GM19099 (cell line): ENCODE results near the gene WWOX.

ENCODE experiments used
- POLR2A ChIP-seq: IDR thresholded peaks from 3 replicates; pipeline ENCODE4 v1.6.1; 2011; ENCODE audit warnings: low read depth; ENCODE audit not compliant: insufficient read length; ENCODE audit errors: extremely low read depth

The WWOX gene

DNA sequence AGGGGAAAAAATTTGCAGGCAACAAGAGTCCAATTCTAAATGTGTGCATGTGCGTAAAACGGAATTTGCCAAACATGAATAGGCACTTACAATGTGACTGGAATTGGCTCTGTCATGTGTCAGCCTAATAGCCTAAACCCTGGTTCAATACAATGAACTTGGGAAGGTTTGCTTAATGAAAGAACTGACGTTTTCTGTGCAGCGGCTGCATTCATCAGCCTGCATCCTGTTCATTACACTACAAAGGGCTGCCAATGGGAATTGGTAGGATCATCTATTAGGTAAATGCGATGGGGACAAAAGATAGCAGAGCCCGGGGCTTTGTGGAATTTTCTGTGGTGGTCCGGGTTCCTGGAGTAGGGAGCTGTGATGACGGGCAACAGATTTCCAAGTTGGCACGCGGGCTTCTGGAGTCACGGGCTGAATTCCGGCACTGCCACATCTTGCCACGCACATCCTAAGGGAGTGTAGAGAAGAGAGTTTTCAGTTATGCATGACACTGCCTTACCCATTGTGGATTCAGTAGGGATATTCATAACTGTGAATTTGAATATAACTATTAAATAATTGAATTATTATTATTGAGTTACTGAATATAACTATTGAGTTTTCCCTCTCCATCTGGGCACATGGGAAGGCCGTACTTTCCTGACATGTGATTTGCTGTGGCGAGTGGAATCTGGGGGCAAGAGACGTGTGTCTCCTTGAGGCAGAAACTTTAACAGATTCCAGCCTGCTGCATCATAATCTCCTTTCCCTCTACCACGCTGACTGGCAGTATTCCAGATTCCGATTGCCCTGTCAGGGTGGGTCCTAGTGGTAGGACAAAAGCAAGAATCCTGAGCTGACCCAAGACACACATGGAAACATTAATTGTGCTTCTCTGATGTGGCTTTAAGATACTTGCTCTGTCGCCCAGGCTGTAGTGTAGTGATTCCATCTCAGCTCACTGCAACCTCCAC, 565.6 kb downstream of the WWOX start:
- no peak for TF ChIP-seq POLR2A

DNA sequence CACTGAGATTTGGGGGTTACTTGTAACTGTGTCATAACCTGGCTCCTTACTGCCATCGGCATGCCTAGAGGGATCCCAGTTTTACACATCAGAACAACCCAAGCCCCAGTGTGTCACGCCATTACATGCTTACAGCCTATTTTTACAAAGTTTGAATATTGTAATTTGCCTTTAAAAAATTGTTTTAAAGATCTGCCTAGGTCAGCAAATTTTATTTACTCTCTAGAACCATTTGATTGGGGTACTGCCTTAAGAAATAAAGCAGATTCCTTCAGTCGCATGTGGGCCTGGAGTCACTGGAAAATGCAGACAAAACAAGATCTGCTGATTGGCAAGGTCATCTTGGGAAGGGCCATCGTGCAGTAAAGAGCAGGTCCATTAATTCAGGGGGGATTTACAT, 566.9 kb downstream of the WWOX start:
- no peak for TF ChIP-seq POLR2A

DNA sequence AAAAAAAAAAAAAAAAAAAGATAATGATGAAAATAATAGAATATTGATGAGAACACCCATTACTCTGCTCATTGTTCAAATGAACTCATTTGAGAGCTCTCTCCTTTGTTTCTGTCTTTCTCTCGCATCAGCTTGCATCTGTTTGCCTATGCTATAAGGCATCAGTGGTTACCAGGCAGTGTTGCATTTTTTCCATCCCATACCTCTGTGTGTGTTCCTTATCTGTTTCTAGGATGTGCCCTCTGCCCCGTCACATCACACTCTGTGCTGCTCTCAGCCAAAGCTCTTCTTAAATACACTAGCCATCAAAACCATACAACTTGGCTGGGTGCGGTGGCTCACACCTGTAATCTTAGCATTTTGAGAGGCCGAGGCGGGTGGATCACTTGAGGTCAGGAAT, 568.2 kb downstream of the WWOX start:
- no peak for TF ChIP-seq POLR2A

DNA sequence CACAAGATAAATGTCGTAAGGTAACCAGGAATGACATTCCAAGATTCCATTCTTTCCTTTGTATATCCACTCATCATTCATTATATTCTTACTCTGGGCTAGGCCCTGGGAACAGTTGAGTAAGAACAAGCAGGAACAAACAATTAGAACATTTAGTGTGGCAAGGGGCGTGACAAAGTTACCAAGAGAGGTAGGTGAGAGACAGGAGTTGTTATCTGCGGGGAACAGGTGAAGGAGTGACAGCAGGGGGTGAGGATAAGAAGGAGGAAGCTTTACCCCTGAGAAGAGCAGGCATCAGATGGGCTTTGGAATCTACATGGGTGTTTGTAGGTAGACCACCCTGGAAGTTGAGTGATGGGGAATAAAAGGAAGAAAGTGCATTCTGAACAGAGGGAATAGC, 568.9 kb downstream of the WWOX start:
- no peak for TF ChIP-seq POLR2A

DNA sequence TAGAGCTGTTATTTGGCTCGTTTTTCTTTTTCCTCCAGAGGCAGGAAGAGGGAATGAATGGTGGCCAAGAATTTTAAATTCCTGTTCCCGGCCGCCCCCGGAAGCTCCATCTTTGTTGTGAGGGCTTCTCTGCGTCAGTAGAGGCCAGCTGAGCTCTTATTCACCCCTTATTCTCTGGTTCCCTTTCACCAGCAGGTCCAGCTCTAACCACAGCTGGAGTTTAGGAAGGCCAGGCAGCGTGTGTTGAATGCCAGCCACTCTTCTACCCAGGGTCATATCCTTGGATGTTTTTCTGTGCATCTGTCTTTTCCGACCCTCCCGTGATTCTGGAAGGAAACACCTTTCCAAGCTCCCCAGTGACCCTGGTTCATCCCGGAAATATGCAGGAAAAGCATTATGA, 570.5 kb downstream of the WWOX start:
- no peak for TF ChIP-seq POLR2A

DNA sequence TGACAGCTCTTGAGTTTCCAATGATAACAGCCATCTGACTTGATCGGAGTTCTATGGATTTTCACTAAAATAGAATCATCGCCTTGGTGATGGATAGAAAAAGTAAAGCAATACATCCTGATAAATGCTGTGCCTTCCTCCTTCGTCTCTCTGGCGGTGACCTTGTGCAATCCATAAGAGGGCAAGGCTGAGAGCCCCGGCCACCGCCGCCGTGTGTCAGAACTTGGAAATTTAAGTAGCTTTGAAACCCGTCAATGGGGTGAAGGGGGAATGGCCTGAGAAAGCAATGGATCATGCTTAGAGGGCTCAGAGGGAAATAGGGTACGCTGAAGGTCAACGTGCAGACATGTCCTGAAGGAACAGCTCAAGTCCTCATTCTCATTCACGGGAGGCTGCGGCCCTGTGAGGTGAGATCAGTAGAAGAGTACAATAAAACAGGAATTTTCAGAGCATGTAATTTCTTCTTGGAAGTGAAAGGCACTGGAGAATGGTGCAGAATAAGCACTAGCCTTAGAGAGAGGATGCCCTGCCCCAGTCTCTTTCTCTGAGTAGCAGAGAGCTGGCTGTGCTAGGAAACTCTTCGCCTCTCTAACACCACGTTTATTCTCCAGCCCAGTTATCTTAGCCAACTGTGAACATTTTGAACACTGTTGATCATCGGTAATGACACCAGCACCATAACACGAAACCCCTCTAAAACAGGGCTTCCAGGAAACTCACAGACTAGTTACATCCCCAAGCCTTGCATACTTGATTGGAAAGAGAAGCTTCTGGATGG, 573.5 kb downstream of the WWOX start:
- TF ChIP-seq POLR2A = no peak

DNA sequence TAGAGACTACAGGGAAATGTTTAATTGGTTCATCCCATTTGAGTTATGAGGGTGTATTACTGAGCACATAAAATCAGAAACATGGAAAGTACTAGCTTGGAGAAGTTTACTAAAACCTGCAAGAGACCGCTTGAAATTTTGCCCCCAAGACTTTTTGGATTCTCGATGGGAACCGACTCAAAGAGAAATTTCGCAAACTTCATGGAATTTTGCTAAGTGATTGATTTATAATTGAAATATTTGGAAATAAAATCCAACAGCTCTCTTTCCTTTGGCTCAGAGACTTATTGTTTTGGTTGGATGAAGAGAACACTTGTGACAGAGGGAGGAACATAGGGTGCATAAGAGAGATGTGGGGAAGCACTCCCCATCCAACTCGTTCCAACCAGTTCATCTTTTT, 574.4 kb downstream of the WWOX start:
- TF ChIP-seq POLR2A = no peak

DNA sequence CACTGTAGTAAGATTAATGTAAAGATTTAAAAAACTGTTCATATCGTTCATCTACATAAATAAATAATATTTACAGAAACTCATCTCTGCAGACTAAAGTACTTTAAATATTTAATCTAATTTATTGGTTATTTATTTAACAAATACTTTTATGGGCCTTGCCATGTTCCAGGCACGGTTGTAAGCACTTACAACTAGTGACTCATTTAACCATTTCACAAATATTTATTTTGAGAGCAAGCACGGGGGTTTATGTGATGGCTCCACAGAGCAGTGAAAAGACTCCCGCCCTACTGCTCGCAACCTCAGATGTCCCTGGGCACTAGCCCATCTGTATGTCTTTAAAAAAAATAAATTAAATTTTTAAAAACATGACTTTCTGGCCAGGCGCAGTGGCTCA, 575.9 kb downstream of the WWOX start:
- TF ChIP-seq POLR2A = no peak

DNA sequence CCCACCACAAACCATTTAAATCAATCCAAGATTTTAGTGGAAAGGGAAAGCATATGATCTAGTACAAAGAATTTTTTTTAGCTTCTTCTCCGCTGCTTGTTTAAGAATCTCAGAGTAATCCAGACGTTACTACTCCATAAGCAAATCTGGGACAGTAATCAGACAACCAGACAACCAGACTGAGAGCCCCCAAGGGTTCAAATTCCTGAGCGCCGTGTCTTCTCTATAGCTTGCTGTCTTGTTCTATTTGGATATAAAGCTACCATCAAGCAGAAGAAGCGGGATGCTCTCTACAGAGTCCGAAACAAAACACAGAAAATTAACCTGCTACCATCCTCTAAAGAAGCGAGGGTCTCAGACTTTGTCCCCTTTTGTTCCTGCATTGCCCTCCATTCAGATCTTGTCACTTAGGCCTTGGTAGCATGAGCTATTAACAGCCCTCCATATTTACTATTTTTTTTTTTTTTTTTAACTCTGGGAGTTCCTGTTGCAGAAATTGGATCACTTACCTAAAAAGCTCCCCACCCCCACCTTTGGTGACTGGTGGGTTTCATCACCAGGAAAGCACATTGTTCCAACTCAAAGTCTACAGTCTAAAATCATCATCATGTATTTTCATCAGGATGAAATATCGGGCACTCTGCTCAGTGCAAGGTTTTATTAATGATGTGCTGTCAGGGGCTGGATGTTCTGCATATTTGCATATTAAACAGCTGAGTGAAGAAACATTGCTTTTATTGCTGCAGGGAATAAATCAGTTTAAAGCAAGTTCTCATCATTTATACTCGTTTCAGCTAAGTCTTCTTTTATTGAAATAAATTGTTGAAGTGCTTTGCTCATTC, 576.7 kb downstream of the WWOX start:
- no peak for TF ChIP-seq POLR2A

DNA sequence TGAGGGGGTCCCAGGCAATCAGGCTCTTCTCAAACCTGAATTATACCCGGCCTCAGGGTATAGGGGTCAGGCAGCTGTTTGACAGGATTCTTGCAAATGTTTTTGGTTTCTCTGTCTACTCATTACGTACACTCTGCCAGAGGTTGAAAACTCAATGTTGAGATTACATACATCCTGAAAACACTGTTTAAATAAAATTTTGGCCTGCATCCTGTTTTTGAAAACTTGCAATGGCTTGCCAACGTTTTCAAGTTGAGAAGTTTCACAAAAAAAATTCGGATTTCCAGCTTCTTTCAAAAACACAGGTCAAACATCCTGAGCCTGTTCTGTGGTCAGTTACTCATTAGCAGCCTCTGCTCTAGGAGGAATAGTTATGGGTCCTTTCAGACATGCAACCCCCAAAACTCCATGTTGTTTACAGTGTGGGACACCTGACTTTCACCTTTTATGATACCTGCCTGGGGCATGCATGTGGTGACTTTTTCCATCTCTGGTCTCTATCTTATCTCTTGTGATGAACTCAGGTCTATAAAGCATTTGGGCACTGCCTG, 577.8 kb downstream of the WWOX start:
- no peak for TF ChIP-seq POLR2A

DNA sequence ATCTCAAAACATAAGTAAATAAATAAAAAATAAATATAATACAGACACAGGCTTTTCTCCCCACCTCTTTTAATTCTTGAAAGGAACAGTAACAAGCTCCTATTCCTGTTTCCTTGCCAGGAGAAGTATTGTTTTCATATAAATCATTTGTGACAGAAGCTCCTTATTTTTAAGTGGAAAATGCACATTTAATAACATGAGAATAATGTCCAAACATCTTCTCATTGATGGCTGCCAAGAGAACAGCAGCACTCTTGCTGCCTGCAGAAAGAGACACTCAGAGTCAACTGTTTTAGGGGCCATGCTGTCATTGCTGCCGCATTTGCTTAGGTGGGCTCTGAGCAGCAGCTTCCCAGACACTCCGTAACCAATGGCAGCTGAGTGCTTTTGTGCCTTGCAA, 580.1 kb downstream of the WWOX start:
- TF ChIP-seq POLR2A = no peak

DNA sequence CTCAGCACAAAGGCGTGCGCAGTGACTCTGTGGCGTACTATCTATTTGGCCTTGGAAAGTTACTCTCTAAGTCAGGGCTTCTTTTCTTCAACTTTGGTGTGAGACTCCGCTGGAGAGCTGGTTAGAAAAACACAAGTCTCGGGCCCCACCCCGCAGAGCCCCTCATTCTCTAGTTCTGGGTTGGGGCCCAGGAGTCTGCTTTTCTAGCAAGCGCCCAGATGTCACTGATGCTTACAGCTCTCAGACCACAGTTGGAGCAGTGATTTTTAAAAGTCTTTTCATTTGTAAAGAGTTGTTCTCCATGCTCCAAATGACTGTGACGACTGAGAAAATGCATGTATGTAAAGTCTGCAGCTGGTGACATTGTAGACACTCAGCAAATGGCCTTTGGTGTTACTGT, 582.3 kb downstream of the WWOX start:
- no peak for TF ChIP-seq POLR2A

DNA sequence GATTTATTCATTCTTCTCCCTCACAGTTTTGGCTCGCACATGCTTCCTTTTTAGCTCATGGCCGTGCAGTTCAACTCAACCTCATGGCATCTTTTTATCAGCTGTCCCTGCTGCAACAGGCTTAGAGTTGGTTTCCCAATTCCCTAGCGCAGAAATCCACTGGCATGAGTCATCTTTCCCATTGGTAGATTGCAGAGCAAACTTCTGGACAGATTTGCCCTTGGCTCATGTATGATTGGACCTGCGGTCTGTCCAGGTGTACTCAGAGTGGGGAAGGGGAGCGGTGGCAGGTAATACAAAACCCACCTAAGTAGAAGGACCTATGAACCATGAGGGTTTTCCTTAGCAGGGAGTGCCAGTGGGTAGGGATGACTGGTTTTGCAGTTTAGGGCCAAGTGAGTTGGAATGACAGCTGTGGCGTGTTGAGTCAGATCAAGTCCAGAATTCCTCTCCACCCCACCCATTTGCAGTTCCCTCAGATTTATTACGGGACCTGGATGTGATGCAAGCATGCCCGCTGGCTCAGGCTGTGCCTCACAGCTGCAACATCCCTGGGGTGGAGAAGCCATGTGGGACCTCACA, 584.7 kb downstream of the WWOX start:
- TF ChIP-seq POLR2A = no peak

DNA sequence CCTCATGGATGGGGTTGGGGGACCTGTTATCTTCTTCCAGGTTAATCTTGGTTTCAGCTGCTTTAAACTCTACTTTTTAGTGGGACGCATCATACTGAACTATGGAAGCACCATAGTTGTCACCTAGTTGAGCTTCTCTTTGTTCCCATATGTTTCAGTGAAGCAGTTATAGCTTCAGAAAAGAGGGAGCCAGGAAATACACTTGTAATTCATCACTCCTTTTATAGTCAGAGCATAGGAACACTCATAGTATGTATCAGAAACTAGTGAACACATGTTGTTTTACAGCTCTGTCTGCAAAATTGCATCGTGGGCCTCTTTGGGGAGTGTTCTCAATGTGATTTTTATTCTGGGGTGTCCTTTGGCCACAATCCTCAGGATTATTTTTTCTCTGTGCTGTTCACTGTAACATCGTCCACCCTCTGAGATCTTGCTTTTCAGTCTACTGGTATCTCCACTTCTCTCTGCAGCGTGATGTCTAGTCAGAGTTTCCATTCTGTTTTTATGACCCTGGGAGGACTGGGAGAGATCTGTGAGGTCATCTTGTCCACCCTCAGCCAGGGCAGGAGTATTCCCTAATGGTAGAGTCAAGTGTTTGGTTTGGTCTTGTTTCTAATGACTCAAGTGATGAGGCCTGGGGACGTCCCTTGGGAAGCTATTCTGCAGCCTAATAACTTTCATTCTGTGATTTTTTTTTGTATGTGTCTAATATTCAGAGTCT, 585.4 kb downstream of the WWOX start:
- no peak for TF ChIP-seq POLR2A
